DMS53 treated with DMSO at 0.1 percent for 48 hours (cell line): Measurements from ENCODE around the gene FSTL4.
A peak's percentile ranks its signal among the peaks of the same experiment; 100 is the strongest.

Experiments
- DNase-seq: peaks from one replicate; lab custom pipeline; 2025; ENCODE audit not compliant: unreplicated experiment; lab: John Stamatoyannopoulos, UW

FSTL4 gene

GRCh38 chr5:133432956-133433532, 179.3 kb downstream of the FSTL4 start:
- DNase-seq = no peak

GRCh38 chr5:133431326-133431865, 180.9 kb downstream of the FSTL4 start:
- DNase-seq = no peak

GRCh38 chr5:133430095-133430494, 182.2 kb downstream of the FSTL4 start:
- DNase-seq = no peak

GRCh38 chr5:133429046-133429445, 183.3 kb downstream of the FSTL4 start:
- no peak for DNase-seq

- DNase-seq = no peak
These were observed 184.2 kb downstream of the FSTL4 start for GRCh38 chr5:133428072-133428660.

- DNase-seq = no peak
These were observed 185.1 kb downstream of the FSTL4 start for GRCh38 chr5:133427121-133427777.

- DNase-seq = no peak
These were observed 186.1 kb downstream of the FSTL4 start for GRCh38 chr5:133426264-133426663.

- DNase-seq = no peak
These were observed 186.6 kb downstream of the FSTL4 start for GRCh38 chr5:133425764-133426163.

GRCh38 chr5:133425222-133425621, 187.1 kb downstream of the FSTL4 start:
- no peak for DNase-seq

GRCh38 chr5:133423618-133424282, 188.6 kb downstream of the FSTL4 start:
- DNase-seq = peak; percentile 23

- DNase-seq = no peak
These were observed 189.2 kb downstream of the FSTL4 start for GRCh38 chr5:133423011-133423617.

GRCh38 chr5:133421806-133422205, 190.5 kb downstream of the FSTL4 start:
- DNase-seq = no peak

- no peak for DNase-seq
These were observed 190.9 kb downstream of the FSTL4 start for GRCh38 chr5:133421394-133421793.

GRCh38 chr5:133420440-133421301, 191.7 kb downstream of the FSTL4 start:
- no peak for DNase-seq

- no peak for DNase-seq
These were observed 196.4 kb downstream of the FSTL4 start for GRCh38 chr5:133415906-133416305.

- DNase-seq = no peak
These were observed 196.8 kb downstream of the FSTL4 start for GRCh38 chr5:133415506-133415905.

GRCh38 chr5:133412661-133413060, 199.7 kb downstream of the FSTL4 start:
- no peak for DNase-seq

GRCh38 chr5:133410335-133410828, 202.0 kb downstream of the FSTL4 start:
- DNase-seq = no peak

- peak; percentile 11 for DNase-seq
These were observed 203.1 kb downstream of the FSTL4 start for GRCh38 chr5:133409210-133409674.

- no peak for DNase-seq
These were observed 204.0 kb downstream of the FSTL4 start for GRCh38 chr5:133408322-133408721.
